Suprapubic skin (tissue), 4 donors: ENCODE measurements around the gene SLC1A5.
"Not testable (repeated sequence)": the region's sequence is repeated elsewhere in the genome, so short reads cannot be mapped to it uniquely, and the experiment has no call there.

Source experiments
- POLR2A ChIP-seq, 2 donors: fragments of 450-650 bp; IDR thresholded peaks; one replicate each; pipeline ENCODE4 v1.6.1; 2017; ENCODE audit warnings: antibody characterized with exemption in 2 of 2, mild to moderate bottlenecking in 2 of 2, moderate library complexity in 2 of 2
- POLR2AphosphoS5 ChIP-seq, 3 donors: sonication (generic); formaldehyde crosslinking; IDR thresholded peaks; one replicate each; pipeline ENCODE4 v1.6.1; 2017; ENCODE audit warnings: antibody characterized with exemption in 3 of 3
- TF ChIP-seq, protein P1 (sequence below), 2 donors: fragments of 200-600 bp in 1 of 2; fragments of 450-650 bp in 1 of 2; sonication (generic) in 1 of 2; IDR thresholded peaks; one replicate each; pipeline ENCODE4 v1.5.1; 2016 to 2019; ENCODE audit warnings: antibody characterized with exemption in 2 of 2, mild to moderate bottlenecking in 1 of 2, moderate library complexity in 1 of 2

- TF ChIP-seq POLR2AphosphoS5, POLR2A (IDR thresholded peaks at IDR 0.05): not testable (repeated sequence)
- TF ChIP-seq, protein P1, sequence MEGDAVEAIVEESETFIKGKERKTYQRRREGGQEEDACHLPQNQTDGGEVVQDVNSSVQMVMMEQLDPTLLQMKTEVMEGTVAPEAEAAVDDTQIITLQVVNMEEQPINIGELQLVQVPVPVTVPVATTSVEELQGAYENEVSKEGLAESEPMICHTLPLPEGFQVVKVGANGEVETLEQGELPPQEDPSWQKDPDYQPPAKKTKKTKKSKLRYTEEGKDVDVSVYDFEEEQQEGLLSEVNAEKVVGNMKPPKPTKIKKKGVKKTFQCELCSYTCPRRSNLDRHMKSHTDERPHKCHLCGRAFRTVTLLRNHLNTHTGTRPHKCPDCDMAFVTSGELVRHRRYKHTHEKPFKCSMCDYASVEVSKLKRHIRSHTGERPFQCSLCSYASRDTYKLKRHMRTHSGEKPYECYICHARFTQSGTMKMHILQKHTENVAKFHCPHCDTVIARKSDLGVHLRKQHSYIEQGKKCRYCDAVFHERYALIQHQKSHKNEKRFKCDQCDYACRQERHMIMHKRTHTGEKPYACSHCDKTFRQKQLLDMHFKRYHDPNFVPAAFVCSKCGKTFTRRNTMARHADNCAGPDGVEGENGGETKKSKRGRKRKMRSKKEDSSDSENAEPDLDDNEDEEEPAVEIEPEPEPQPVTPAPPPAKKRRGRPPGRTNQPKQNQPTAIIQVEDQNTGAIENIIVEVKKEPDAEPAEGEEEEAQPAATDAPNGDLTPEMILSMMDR (IDR thresholded peaks at IDR 0.05) = not testable (repeated sequence)
Measured at GRCh38 chr19:46804432-46804831, 16.0 kb upstream of the SLC1A5 start.
